NCI-H2107 treated with DMSO at 0.1 percent for 48 hours (cell line): ENCODE data around the gene LYZL4.

Experiments used
- DNase-seq: peaks from one replicate; lab custom pipeline; 2025; ENCODE audit not compliant: unreplicated experiment; lab: John Stamatoyannopoulos, UW

Gene LYZL4

DNA sequence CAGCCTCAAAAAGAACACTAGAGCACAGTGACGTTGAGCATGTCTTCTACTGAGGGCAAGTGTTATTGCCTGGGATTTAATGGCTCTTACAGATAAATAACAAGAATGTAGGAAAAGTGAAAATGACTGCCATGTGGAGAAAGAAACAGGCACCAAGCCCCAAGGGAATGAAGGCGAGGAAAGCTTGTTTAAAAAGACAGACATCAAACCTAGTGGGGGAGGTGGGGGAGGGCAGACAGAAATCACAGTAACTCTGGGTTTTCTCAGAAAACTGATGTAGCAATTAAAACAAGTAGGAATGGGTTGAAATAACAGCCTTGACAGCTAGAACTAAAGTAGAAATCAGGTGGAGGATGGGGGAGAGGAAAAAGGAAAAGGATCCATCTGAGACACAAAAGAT lies 18.4 kb upstream of the LYZL4 start:
- DNase-seq = no peak

DNA sequence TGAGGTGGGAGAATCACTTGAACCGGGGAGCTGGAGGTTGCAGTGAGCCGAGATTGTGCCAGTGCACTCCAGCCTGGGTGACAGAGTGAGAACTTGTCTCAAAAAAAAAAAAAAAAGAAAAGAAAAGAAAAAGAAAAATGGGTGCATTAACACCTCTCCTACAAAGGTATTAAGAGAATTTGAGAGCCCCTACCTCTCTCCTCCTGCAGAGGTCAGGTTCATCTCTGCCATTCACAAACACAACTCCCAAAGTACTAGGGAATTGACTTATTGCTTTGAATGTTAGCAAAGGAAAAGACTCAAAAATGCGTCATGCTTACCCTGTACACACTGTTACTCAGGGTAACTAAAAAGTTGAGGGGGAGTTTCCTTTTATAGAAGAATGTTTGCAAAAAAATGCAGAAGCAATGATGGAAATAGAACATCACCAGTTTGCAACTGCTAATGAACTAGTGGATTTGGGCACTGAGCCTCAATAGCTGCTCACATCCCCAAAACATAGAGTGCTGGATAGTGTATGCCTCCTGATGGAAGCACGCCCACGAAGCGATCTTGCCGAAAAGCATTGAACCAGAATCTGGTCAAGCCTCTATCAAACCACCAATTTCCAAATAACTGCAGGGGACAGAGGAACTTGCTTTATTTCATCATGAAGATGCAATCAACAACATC lies 15.5 kb upstream of the LYZL4 start:
- DNase-seq = no peak

DNA sequence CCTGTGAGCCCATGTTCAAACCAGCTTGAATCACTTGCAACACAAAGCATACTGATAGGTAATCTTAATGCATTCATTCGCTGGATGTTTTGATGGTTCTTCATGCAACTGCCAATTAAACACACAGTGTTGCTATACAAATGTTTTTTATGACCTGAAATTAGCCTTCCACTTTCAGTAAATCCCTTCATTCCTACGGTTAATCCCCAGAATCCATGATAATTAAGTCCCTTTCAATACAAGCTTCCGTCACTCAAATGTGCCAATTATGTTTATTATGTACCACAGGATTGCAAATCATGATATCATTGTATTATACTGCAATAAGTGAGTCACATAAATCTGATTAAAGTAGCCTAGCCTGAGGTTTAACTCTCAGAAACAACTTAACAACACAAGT lies 14.5 kb upstream of the LYZL4 start:
- DNase-seq = no peak

DNA sequence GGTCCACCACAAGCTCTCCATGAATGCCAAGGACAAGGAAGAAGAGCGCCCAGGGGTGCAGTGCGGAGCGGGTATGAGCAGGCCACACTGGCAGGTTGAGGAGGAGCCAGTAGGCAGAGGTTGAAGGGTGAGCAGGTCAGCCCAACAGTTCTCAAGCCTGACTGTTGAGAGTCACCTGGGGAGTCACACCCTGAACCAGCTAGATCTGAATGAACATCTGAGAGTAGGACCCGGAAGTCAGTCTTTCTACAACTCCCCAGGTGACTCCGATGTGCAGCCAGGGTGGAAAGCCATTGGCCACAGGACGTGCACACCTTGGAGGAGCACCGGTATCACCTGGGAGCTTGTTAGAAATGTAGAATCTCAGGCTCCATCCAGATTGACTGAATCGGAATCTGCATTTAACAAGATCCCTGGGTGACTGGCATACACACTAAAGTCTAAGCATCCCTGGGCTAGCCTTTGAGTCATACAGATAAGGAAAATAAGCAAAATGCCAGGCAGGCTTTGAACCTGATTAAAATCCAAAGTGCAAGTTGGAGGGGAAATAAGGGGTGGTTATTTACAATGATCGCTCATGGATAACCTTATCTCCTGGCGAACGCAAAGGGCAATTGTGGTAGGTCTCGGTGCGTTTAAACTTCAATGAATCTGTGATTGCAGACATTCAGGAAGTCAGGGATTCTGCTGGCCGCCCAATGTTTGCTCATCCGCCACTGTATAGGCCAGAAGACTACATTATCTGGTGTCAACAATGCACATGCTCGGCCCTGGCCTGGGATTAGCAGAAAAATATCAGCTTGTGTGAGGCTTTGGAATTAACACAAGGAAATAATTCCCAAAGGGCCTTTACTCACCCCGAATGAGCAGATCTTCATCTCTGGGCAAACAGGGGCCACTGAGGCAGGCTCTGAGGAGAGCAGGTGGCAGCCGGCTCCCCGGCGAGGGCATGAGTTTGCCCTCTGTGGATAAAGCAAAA lies 11.7 kb upstream of the LYZL4 start:
- DNase-seq = no peak

DNA sequence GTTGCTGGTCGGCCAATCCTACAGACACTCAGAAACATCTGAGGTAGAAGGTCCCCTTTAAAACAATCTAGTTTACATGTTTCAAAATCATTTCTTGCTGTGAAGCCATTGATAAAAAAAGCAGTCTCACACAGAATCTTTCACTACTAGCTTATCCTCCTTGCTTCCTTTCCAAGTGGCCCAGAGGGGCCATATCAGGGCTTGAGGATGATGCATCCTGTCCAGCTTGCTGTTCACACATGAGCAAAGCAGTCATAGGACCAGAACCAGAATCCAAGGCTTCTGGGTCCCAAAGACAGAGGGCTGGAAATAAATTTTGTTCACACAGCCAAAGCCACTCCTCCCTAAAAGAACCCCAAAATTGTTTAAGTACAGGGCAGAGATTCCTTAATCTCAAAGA lies 9.2 kb upstream of the LYZL4 start:
- no peak for DNase-seq

DNA sequence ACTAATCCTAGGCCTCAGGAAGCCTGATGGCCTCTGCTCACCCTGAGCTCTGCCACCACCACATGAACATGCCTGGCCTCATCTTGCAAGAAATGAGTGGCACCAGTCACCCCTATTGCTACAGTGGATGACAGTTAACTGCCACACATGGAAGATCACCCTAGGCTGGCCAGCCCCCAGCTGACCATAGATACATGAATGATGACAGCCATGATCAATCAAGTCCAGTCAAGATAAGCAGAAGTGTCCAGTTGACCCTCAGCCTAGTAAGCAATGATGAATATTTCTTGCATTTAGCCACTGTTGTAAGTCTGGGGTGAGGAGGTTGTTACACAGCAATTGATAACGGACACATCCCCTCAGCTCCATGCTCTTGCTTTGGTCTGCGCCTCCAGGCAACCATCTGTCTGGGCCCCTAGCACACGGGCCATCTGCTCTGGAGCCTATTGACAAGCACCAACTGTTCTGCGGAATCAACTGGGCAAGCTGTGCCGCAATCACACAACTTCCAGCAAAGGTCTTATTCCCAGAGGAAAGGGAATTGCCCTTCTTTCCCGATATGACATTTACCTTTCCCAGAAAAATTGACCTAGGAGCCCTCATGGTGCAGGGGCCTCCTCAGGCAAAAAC lies 2.2 kb upstream of the LYZL4 start:
- no peak for DNase-seq

DNA sequence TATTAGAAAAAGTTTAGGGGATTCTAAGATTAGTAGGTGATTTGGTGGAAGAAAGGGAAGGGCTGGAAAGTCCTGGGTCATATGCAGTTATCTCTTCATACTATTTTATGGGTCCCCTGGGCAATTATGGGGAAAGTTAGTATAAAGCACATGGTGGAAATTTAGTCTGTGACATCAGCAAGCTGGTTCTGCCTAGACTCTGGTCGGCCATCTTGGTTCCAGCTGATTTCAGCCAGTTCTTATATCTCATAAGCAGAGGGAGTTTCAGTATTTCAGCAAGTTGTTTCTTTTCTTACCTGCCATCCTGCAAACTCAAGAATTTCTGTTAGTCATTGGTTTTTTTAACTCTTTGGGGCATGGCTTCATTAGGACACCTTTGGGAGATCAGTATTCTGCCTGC lies 1.0 kb upstream of the LYZL4 start:
- no peak for DNase-seq

DNA sequence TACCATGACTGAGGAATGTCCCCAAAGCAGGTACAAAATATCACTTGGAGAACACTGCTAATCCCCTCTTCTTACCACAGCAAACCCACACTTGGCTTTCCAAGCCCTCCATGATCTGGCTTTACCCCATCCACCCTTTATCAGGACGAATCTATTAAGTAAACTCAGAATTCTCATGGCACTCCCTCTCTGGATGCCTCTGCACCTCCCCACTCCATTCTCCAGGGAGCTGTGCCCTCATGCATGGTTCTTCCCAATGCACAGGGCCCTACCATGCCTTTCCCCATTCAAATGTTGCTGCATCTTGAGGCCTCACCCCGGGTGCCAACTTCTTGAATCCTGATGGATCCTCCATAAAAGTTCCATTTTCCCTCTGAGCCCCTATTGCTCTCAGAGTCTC lies 2.3 kb downstream of the LYZL4 start:
- no peak for DNase-seq

DNA sequence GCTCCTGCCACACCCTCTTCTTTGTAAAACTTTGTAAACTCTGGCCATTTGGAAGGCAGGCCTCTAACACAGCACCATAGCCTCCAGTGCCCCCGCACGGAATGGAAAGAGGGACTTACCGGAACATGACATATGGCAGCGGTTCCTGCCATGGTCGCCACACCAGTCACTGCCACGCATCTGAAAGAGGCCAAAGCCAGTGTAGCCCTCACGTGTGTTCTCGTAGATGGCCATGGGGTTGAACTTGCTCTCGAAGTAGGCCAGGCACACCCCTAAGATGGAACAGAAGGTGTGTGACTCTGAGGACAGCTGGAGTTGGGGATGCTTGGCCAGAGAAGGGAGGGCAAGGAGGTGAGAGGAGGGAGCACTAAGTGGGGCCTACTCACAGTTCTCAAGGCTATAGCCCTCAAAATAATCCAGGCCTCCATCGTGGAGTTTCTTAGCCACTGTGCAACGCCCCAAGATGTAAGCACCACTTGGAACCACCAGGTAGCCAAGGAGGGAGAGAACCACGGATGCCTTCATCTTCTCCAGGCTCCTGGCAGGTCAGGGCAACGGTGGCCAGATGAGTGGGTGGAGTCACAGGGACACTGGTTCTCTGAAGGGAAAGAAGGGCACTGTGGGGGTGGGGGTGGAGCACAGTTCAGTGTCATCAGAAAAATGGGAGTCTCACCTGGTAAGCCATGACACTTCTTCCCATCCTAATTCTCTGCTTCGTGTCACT lies 3.5 kb downstream of the LYZL4 start:
- DNase-seq = no peak

DNA sequence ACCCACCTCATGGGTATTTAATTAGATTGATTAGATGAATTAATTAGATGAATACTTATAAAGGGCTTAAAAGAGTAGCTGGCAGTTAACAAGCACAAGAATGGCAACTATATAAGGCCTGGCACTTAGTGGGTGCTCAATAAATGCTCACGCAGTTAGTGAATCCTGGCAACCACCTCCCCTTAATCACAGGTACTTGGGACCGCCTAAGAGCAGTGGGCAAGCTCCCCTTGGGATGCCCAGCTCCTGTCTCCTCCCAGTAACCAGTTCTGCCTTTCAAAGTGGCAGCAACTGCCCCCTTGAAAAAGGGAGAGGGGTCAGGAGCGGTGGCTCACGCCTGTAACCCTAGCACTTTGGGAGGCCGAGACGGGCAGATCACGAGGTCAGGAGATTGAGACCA lies 4.6 kb downstream of the LYZL4 start:
- DNase-seq = no peak

DNA sequence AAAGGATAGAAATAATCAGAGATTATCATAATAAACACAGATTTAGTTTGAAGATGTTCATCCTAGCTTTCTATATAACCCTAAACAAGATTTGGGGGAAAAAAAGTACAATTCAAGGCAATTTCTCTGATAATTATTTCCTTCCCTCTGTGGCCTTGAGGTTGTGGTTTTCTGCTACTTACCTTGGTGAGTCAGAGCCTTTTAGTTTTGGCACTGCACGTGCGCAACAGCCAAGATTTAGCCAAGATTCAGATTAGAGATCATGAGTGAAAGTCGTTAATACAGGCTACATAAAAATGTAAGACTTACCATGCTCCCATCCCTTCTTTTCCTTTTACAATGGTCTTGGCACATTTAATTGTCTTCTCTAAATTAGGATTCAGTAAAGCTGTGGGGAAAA lies 6.7 kb downstream of the LYZL4 start:
- DNase-seq = no peak

DNA sequence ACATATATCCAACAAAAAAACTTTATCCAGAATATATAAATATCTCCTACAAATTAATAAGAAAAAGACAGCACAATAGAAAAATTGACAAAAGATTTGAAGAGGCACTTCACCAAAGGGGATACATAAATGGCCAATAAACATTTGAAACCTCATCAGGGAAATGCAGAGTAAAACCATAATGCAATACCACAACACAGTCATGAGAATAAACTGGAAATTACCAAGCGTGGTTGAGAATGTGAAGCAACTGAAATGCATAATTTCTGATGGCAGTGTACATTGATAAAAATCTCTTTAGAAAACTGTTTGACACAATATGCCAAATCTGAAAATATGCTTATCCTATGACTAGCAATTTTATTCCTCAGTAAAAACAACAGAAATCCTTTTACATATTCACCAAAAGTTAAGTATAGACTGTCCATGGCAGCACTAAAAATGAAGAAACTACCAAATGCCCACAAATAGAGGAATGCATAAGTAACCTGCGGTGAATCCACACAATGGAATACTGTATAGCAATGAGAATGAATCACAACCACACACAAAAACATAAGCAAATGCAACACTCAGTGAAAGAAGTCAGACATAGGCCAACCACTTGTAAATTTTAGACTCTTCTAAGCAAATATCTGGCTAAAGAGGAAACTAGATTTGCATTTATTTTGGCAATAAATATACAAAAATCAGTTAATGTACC lies 7.9 kb downstream of the LYZL4 start:
- DNase-seq = no peak

DNA sequence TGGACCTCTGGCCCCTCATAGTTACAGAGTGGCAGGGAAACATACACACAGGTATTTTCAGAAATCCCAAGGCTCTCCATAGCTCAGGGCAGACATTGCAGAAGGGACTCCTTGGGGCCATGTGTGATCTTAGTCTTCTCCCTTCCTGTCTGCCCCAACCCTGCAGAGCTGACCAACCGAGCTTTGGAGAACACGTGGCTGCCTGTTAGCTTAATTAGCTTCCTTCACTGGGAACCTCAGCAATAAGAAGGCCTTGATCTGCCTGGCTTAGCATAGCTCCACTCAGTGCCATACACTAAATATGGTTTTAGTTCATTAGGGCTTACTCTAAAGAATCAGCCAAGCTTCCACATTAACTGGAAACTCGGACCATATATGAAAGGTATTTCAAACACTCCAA lies 12.3 kb downstream of the LYZL4 start:
- no peak for DNase-seq

DNA sequence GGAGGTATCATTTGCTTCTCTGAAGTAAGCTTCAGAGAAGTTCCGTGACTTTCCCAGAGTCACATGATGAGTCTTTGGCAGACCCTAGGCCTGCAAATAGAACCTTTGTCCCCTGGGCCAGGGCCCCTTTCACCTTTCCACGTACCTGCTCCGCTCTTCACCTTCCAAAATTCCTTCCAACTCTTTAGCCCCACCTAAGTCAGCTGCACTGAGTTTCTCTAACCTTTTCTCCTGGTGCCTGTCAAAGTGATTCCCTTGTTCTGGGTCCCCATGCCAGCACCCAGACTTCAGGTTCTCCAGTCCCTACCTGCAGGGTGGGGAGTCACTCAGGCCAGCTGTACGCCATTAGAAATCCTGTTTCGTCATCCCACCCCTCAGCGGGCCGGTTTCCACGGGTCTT lies 12.8 kb downstream of the LYZL4 start:
- no peak for DNase-seq

DNA sequence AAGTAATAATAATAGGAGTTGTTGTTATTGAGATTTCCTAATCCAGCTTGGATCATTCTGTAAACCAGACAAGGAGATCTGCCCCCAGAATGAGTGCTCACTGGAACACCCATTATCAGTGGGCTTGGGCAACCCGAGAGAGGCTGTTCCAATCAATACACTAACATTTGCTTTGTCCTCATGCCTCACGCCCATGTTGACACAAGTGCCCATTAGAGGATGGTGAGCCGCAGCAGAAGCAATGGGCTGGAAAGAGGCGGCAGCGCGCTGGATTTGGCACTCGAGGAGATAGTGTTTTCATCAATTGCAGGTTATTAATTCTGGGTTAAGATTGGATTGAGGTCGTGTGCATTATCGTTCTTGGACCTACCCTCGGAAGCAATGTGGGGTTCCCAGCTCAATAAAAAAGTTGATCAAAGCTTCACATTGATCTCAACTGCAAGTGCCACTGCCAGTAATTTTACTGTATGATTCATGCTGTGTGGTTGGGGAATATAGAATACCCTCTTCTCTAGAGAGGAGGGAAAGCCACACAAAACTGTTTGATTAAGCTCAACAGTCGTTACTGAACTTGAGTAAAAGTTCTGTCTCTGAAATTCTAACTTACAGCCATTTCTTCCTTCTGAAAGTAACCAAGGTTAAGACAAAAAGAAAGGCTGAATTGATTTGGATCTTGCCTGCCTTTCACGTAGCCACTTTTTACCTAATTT lies 15.7 kb downstream of the LYZL4 start:
- peak; percentile 29 for DNase-seq

DNA sequence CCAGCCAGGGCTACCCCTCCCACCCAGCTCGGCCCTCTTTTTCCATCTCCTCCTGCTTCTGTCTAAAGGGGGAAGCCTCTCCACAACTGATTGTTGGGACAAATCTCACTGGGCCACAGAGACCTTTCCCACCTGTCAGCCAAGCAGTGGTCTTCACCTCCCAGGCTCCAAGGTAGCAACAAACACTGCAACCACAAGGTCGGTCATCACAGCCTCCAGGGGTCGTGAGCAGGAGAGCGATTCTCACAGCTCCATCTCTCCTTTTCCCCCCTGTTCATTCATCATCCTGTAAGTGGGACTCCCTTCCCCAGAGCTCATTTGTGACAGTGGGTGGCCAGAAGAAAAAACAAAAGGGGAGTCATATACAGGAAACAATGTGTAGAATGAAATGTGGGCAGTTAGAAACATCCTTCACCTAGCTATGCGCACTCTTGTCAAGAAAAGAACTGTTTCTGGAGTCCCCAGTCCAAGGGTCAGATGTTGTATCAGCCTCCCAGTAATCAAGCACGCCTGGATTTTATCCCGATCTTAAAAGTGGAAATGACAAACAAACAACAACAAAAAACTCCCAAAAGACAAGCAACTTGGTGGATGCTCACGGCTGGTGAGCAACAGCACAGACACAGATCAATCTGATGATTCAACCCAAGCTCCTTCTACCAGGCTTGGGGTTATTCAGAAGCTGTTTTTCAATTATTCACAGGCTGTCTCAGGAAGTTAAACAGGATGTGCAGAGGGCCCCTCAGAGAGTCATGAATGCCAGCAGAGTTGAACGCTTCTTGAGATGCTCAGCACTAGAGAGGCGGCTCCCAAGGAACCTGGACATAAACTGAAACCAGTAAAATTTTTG lies 22.4 kb downstream of the LYZL4 start:
- no peak for DNase-seq

DNA sequence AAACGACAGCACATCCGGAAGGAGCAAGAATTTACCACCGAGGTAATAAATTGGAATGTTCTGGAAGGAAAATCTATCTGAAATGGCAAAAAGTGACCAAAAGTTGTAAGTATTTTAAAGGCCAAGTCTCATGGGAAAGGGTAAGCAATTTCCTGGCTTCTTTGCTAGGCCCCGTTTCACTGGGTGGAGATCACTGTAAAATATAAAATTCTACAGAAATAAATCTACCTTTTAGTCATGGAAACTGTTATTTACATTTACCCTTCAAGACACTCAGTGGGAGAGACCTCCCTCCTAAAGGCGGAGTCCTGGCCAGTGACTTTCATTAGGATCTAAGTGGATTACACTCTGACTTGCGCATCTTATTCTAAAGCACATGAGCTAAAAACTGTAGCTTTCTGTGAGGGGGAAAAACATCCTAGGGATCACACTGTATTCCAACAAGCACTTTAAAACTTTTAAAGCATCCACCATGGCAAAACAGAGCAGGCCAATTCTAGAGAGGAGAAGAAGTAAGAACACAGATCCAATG lies 28.8 kb downstream of the LYZL4 start:
- DNase-seq = no peak

DNA sequence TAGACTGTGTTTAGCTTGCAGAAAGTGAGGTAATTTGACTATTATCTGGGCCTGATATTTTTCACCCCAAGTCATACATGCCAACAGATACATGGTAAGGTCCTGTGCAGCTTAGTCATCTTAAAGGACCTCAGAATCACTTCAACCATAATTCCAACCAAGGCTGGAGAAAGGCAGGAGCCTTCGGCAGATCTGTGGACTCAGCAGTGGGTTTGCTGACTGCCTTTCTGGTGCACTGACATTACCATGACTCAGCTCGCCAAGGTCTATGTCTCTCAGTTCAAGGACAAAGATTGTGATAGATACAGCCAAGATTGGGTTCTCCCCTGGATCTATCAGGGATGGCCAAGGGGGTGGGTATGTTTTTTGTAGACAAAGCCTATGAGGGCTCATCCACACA lies 32.7 kb downstream of the LYZL4 start:
- DNase-seq = no peak

DNA sequence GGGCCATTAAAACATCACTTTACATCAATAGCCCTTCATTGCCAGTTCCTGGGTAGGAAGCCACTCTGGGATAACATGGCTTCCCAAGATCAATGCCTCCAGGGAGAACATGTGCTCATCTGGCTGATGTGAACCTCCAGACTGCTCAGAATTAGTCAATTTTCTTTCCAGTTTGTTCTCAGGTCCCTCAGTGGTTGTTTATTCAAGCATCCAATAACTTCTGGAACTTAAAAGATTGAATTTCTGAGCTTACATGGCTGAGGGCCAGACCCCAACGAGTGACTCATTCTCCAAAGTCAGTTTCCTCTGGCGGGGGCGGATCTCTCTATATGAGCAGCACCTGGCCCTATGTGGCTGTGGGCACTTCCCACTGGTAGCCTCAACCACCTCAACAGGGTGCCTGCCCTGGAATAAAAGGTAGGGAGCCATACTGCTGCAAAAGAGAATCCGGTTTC lies 34.0 kb downstream of the LYZL4 start:
- peak; percentile 63 for DNase-seq
